Measurements from ENCODE around the gene ZNF610. TPM values are rescaled to one million over a fixed set of nuclear protein-coding genes. Genes with fewer than 3 reads are reported as not detected.
A peak's percentile ranks its signal among the peaks of the same experiment; 100 is the strongest.

The ZNF610 gene
- total RNA-seq, 1 donor from 2014 or later, result 6.0 TPM

DNA sequence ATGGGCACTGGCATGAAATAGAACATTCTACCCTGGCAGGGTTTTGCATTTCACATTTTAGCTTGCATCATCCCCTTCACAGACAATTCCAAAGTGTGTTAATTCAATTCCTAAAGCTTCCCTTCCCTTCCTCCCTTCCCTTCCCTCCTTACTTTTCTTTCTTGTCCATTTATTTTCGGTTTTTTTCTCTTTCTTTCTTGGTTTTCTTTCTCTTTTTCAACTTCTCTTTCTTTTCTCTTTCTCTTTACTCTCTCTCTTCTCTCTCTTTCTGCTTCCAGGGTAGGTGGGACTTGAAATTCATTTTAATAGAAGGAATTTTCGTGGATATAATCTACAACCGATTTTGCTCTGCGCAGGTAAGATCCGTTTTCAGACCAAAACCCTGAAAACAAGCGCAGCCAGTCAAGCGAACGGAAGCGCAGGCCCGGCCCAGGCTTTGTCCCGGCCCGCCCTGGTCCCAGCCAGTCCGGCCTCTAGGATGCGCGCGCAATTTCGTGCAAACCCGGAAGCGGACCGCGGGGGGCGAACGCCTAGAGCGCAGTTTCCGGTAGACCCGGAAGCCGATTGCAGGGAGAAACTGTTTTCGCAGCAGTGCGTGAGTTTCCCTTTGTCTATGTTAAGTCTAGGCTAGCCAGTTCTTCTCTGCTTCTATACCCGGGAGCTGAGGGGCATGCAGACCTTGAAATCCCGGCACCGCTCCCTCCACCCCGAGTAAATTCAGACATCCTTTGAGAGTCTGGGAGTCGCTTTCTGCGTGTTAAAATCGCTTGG lies 61.5 kb downstream of the ZNF610 start, which contains the start of gene ZNF528:
ZNF528 (plus strand) TSS at position 540 of the 771 bp plus-strand sequence. CDS start 4,165 bp downstream, outside the sequence.
- peak; percentile 77 for DNase-seq (ENCODE audit: low read depth)

DNA sequence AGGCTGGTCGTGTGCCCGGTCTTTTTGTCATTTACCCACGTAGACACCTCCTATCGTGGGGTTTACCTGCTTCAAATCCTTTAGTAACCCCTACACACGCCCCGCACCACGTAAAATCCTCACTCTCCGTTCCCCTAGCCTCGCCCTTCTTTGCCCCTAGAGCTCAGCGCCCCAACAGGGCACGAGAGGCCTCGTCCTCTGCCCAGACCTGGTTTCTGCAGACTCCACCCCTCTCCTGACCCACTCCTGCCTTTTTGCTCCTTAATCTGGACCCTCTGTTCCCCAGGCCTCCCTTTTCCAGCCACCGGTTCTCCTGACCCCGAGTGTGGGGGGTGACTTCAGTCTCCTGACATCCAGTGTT lies 62.0 kb downstream of the ZNF610 start:
- no peak for DNase-seq (ENCODE audit: low read depth)

DNA sequence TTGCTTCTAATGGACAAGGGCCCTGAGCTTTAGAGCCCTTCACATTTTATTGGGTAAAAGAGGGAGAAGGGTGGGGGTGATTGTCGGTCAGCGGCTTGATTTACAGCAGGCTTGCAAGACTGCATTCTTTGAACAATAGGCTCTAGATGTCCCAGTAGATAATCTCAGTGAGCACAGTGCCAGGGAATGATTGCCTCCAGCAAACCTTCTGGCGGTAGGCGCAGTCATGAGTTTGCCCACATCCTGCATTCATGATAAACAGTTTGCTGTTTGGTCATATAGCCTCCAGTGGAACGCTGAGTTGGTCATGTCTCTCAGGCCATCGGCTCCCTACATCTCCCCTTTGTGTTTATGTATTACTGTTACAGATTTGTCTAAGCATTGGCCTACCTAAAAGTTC lies 74.2 kb downstream of the ZNF610 start:
- DNase-seq (ENCODE audit: low read depth), result no peak

DNA sequence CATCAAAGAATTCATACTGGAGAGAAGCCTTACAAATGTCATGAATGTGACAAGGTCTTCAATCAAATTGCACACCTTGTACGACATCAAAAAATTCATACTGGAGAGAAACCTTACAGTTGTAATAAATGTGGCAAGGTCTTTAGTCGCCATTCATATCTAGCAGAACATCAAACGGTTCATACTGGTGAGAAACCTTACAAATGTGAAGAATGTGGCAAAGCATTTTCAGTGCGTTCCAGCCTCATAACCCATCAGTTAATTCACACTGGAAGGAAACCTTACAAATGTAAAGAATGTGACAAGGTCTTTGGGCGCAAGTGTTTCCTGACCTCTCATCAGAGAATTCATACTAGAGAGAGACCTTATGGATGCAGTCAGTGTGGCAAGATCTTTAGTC lies 79.7 kb downstream of the ZNF610 start:
- no peak for DNase-seq (ENCODE audit: low read depth)

Other genes starting within 250 kb of the ZNF610 start
- gene ZNF841, start 240.5 kb upstream of the ZNF610 start, total RNA-seq, result 18.8 and 22.8 TPM in 2 replicates
- 14.8 and 14.9 TPM in 2 replicates for gene ZNF616, start 196.3 kb upstream of the ZNF610 start, total RNA-seq
- 7.5 and 18.2 TPM in 2 replicates for gene ZNF836, start 164.6 kb upstream of the ZNF610 start, total RNA-seq
- 293 and 385 TPM in 2 replicates for gene PPP2R1A, start 146.2 kb upstream of the ZNF610 start, total RNA-seq
- gene ZNF766, start 66.7 kb upstream of the ZNF610 start, total RNA-seq, result 12.7 and 31.6 TPM in 2 replicates
- gene ZNF480, start 39.1 kb upstream of the ZNF610 start, total RNA-seq, result 5.7 and 12.0 TPM in 2 replicates
- 23.1 and 32.5 TPM in 2 replicates for gene ZNF880, start 33.7 kb downstream of the ZNF610 start, total RNA-seq
- gene ZNF528, start 61.6 kb downstream of the ZNF610 start, total RNA-seq, result 19.1 and 28.2 TPM in 2 replicates
- gene ZNF534, start 92.9 kb downstream of the ZNF610 start, total RNA-seq, result not detected in 2 replicates
- 3.5 and 6.5 TPM in 2 replicates for gene ZNF578, start 117.3 kb downstream of the ZNF610 start, total RNA-seq
- gene ZNF808, start 191.4 kb downstream of the ZNF610 start, total RNA-seq, result 16.8 and 62.0 TPM in 2 replicates
- gene ZNF701, start 234.0 kb downstream of the ZNF610 start, total RNA-seq, result 13.5 and 33.4 TPM in 2 replicates